NCI-H1092 treated with DMSO at 0.1 percent for 48 hours (cell line): Measurements from ENCODE around the gene UBE2V1.
A peak's percentile ranks its signal among the peaks of the same experiment; 100 is the strongest.

Experiments
- DNase-seq: peaks from one replicate; lab custom pipeline; 2025; lab: John Stamatoyannopoulos, UW

The UBE2V1 gene

GRCh38 chr20:50043573-50044352 lies 69.2 kb downstream of the UBE2V1 start:
- DNase-seq = no peak

GRCh38 chr20:50042370-50043313 lies 70.3 kb downstream of the UBE2V1 start:
- DNase-seq = no peak

- no peak for DNase-seq
Measured at GRCh38 chr20:50041246-50041873, 71.6 kb downstream of the UBE2V1 start.

- no peak for DNase-seq
Measured at GRCh38 chr20:50040432-50041245, 72.3 kb downstream of the UBE2V1 start.

GRCh38 chr20:50039706-50040431 lies 73.1 kb downstream of the UBE2V1 start:
- no peak for DNase-seq

GRCh38 chr20:50038574-50038991 lies 74.4 kb downstream of the UBE2V1 start:
- DNase-seq = peak; percentile 27

GRCh38 chr20:50038169-50038568 lies 74.8 kb downstream of the UBE2V1 start:
- DNase-seq = no peak

- DNase-seq = no peak
Measured at GRCh38 chr20:50037575-50037974, 75.4 kb downstream of the UBE2V1 start.

GRCh38 chr20:50037123-50037522 lies 75.8 kb downstream of the UBE2V1 start:
- DNase-seq = no peak

- DNase-seq = no peak
Measured at GRCh38 chr20:50036703-50037102, 76.2 kb downstream of the UBE2V1 start.

- DNase-seq = no peak
Measured at GRCh38 chr20:50034567-50035180, 78.3 kb downstream of the UBE2V1 start.

GRCh38 chr20:50032955-50033666 lies 79.8 kb downstream of the UBE2V1 start:
- DNase-seq = no peak
